K562 (cell line): ENCODE measurements around the gene CNTN5. TPM values are rescaled to one million over a fixed set of nuclear protein-coding genes. Genes with fewer than 3 reads are reported as not detected.

Experiments used
- ATAC-seq: fragments of 200-7000 bp; cut with Tn5 transposase; 3 replicates; pipeline ENCODE4 v1.9.1; 2020; ENCODE audit warnings: moderate library complexity
- BruUV-seq: library from RNA; stranded (reverse); fragments of 400-500 nt; replicated peaks from 2 replicates; lab custom pipeline; 2021; lab: Mats Ljungman, UMichigan
- CTCF ChIA-PET: fragments of 300-600 bp; formaldehyde crosslinking; extraction: SDS; loops from one replicate; lab custom pipeline; 2021; ENCODE audit warnings: low intra/inter-chr PET ratio; lab: Yijun Ruan, JAX
- POLR2A ChIA-PET: fragments of 300-600, 350-650 bp; sonication (Branson Sonifier 250); formaldehyde crosslinking; extraction: SDS; loops from one replicate; lab custom pipeline; 2021; ENCODE audit warnings: antibody characterized with exemption, inconsistent platforms; lab: Yijun Ruan, JAX
- DNase-seq, 4 experiments: peaks; one replicate each; pipeline versions ENCODE4 v3.0.0 to v3.0.0-alpha.2; 2011 to 2018; ENCODE audit warnings: low spot score in 3 of 4, mixed read lengths in 3 of 4; ENCODE audit errors: extremely low read depth in 1 of 4
- FAIRE-seq: peaks from 2 replicates; lab custom pipeline; 2011; peaks lifted over from hg19 to GRCh38; lab: Jason Lieb, UNC
- H2AFZ ChIP-seq: 2 replicates; pipeline ENCODE4 v1.6.0; 2011; ENCODE audit warnings: low read depth, low read length, control low read depth, inconsistent platforms
- H3K27ac ChIP-seq: fragments of 200-600 bp; 3 replicates; pipeline ENCODE4 v1.8.0; 2011; ENCODE audit warnings: low read depth, mild to moderate bottlenecking, control low read depth, inconsistent platforms, low read length, moderate library complexity, mixed read lengths; ENCODE audit errors: extremely low read depth
- H3K27me3 ChIP-seq, 2 experiments: fragments of 300-600 bp in 1 of 2; 2 replicates in 1 of 2; 3 replicates in 1 of 2; pipeline versions ENCODE4 v1.6.0 to v1.8.0; 2011; ENCODE audit warnings: inconsistent platforms in 2 of 2, low read length in 2 of 2, mild to moderate bottlenecking in 1 of 2, mixed read lengths in 1 of 2, moderate library complexity in 1 of 2; ENCODE audit not compliant: control insufficient read depth in 2 of 2, insufficient read depth in 2 of 2
- H3K36me3 ChIP-seq: fragments of 300-600 bp; 3 replicates; pipeline ENCODE4 v1.8.0; 2011; ENCODE audit warnings: mild to moderate bottlenecking, low read length, inconsistent platforms; ENCODE audit not compliant: control insufficient read depth, insufficient read depth
- H3K4me1 ChIP-seq, 2 experiments: fragments of 200-600 bp in 1 of 2; replicated peaks in 1 of 2; 2 replicates in 1 of 2; 3 replicates in 1 of 2; pipeline versions ENCODE4 v1.5.1 to v1.8.0; 2011; ENCODE audit warnings: inconsistent platforms in 2 of 2, low read length in 2 of 2, mild to moderate bottlenecking in 1 of 2, mixed read lengths in 1 of 2, moderate library complexity in 1 of 2; ENCODE audit not compliant: control insufficient read depth in 2 of 2, insufficient read depth in 2 of 2
- H3K4me2 ChIP-seq: 2 replicates; pipeline ENCODE4 v1.6.1; 2011; ENCODE audit warnings: low read length, control low read depth, inconsistent platforms, mixed read lengths; ENCODE audit not compliant: insufficient read depth
- H3K4me3 ChIP-seq: fragments of 200-600 bp; sonication (generic), shearing (Covaris generic); 2 replicates; pipeline ENCODE4 v1.5.1; 2016; ENCODE audit warnings: control low read depth, inconsistent platforms
- H3K79me2 ChIP-seq: fragments of 200-600 bp; 3 replicates; pipeline ENCODE4 v1.8.0; 2011; ENCODE audit warnings: low read length, inconsistent platforms; ENCODE audit not compliant: control insufficient read depth, insufficient read depth
- H3K9ac ChIP-seq, 2 experiments: 2 replicates each; pipeline versions ENCODE4 v1.6.0 to v1.6.1; 2011; ENCODE audit warnings: low read depth in 2 of 2, low read length in 2 of 2, control low read depth in 1 of 2, inconsistent platforms in 1 of 2, mild to moderate bottlenecking in 1 of 2, mixed read lengths in 1 of 2; ENCODE audit not compliant: insufficient read depth in 1 of 2
- H3K9me1 ChIP-seq: one replicate; pipeline ENCODE4 v1.6.0; 2011; ENCODE audit warnings: inconsistent platforms, mild to moderate bottlenecking, low read length, moderate library complexity; ENCODE audit not compliant: control insufficient read depth, insufficient read depth
- H3K9me3 ChIP-seq: replicated peaks from 2 replicates; pipeline ENCODE4 v1.5.1; 2011; ENCODE audit warnings: low read depth, low read length, inconsistent platforms; ENCODE audit not compliant: control insufficient read depth, insufficient read depth
- H4K20me1 ChIP-seq: replicated peaks from 2 replicates; pipeline ENCODE4 v1.6.1; 2011; ENCODE audit warnings: low read length, inconsistent platforms, mixed read lengths; ENCODE audit not compliant: control insufficient read depth, insufficient read depth
- ARNT ChIP-seq, 2 experiments: fragments of 450-650 bp; IDR thresholded peaks; 2 replicates each; pipeline ENCODE4 v1.6.1; 2016; ENCODE audit warnings: mild to moderate bottlenecking in 1 of 2
- GABPB1 ChIP-seq: sonication (generic); formaldehyde crosslinking; IDR thresholded peaks from 2 replicates; pipeline ENCODE4 v1.8.0; 2022; ENCODE audit warnings: mild to moderate bottlenecking, missing genetic modification reagents
- MAFK ChIP-seq: IDR thresholded peaks from 2 replicates; pipeline ENCODE4 v1.6.1; 2011; ENCODE audit warnings: low read length, improper control_type of control experiment
- POLR2A ChIP-seq: fragments of 450-650 bp; conservative IDR thresholded peaks from 2 replicates; pipeline ENCODE4 v1.6.1; 2016
- PTBP1 ChIP-seq: fragments of 200-400 bp; formaldehyde crosslinking; IDR thresholded peaks from 2 replicates; pipeline ENCODE4 v1.6.1; 2017; ENCODE audit warnings: low read depth, low read length
- RFX5 ChIP-seq: IDR thresholded peaks from 2 replicates; pipeline ENCODE4 v1.6.1; 2011; ENCODE audit warnings: low read depth, mild to moderate bottlenecking, improper control_type of control experiment, low read length
- SMAD2 ChIP-seq: fragments of 150-350 bp; IDR thresholded peaks from 2 replicates; pipeline ENCODE4 v1.6.1; 2014; ENCODE audit warnings: low read depth, mild to moderate bottlenecking, low read length
- U2AF2 ChIP-seq: fragments of 200-400 bp; formaldehyde crosslinking; optimal IDR thresholded peaks from 2 replicates; pipeline ENCODE3; 2017; ENCODE audit warnings: low read depth, mild to moderate bottlenecking, low read length
- ZNF77 ChIP-seq: fragments of 250-450 bp; sonication (Bioruptor Pico); IDR thresholded peaks from 2 replicates; pipeline ENCODE4 v1.5.0; 2020
- WGBS: fragments of 100-300 bp; shearing (Covaris generic); methylation state at CpG from one replicate; pipeline ENCODE4 v1.1.6; 2016; ENCODE audit warnings: low coverage, mixed read lengths; ENCODE audit not compliant: insufficient coverage; ENCODE audit errors: missing lambda C conversion rate; 5-methylcytosine and 5-hydroxymethylcytosine counted together
- in situ Hi-C: fragments of 300-500 bp; cut with MboI; formaldehyde crosslinking; loops from 4 replicates; pipeline ENCODE4 v1.15.0; 2018; ENCODE audit warnings: inconsistent platforms, mixed read lengths
- intact Hi-C: fragments of 100-400 bp; cut with micrococcal nuclease; formaldehyde crosslinking; loops from 2 replicates; pipeline ENCODE4 v1.14.2; 2022
- polyA plus RNA-seq, 8 experiments: library from polyadenylated mRNA; depleted of rRNA in 4 of 8; stranded (reverse) in 5 of 8; unstranded in 3 of 8; fragments of >200 nt; fragmentation: Nextera tagmentation in 2 of 8; fragmentation: Illumina TruSeq in 1 of 8; extraction: Ambion mirVana in 2 of 8; extraction: Trizol in 1 of 8; gene quantifications; 2 replicates each; pipeline versions ENCODE4 v1.2.1 to v1.2.3, GENCODE V29; 2011 to 2014; ENCODE audit warnings: inconsistent platforms in 1 of 8, missing spikeins in 1 of 8
- total RNA-seq, 7 experiments: library from RNA; depleted of rRNA in 6 of 7; stranded (reverse); fragments of >200 nt in 6 of 7; fragmentation: Illumina TruSeq in 2 of 7; extraction: Trizol in 2 of 7; gene quantifications; 2 replicates each; pipeline versions ENCODE4 v1.2.1 to v1.2.3, GENCODE V29; 2011 to 2021; ENCODE audit warnings: low replicate concordance in 1 of 7
- TF ChIP-seq, protein P1 (sequence below): fragments of 250-450 bp; sonication (Bioruptor Pico); IDR thresholded peaks from 2 replicates; pipeline ENCODE4 v1.4.0; 2020; ENCODE audit warnings: mild to moderate bottlenecking, moderate library complexity
- TF ChIP-seq, protein P2 (sequence below): fragments of 450-650 bp; IDR thresholded peaks from 2 replicates; pipeline ENCODE4 v1.6.1; 2016; ENCODE audit warnings: low read depth, mild to moderate bottlenecking, moderate library complexity
- TF ChIP-seq, protein P3 (sequence below): sonication (generic); formaldehyde crosslinking; IDR thresholded peaks from 2 replicates; pipeline ENCODE4 v1.5.0; 2020; ENCODE audit warnings: missing genetic modification reagents

The CNTN5 gene
- total and polyA plus RNA-seq, 9 of the 15 experiments (the other 6 are each of a cell fraction or from before 2014, with no cell fraction given): 0.03 TPM; not detected in 8

DNA sequence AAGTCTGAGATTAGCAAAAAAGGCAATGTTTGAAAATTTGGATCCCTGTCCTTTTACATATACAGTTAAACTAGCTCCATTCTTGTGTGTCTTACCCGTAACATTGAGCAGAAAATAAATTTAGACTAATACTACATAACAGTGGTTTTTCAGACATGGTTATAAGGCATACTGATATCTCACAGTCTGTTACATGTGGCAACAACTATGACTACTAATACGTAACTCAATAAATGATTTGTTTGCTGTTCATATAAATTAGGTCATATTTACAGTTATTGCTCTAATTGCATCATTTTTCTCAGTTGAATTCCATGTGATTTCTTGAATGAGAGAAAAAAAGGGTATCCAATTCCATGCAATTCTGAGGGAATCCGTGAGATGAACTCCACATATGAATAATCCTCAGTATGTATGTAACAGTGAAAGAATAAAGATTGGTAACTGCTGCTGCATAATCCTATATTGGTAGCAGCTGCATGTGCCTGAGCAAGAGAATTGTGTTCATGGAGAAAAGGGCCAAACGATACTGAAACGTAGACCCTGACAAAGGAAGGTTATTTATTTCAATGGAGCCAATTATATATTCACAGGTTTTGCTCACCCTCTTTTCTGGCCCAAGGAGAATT lies 1275.4 kb downstream of the CNTN5 start:
- H3K9me1 ChIP-seq: no peaks in the 10 kb centered on the region
- TF ChIP-seq MAFK: no peak
- no peak for TF ChIP-seq ZNF77 (CRISPR knock-in tag)
- TF ChIP-seq, protein P1, sequence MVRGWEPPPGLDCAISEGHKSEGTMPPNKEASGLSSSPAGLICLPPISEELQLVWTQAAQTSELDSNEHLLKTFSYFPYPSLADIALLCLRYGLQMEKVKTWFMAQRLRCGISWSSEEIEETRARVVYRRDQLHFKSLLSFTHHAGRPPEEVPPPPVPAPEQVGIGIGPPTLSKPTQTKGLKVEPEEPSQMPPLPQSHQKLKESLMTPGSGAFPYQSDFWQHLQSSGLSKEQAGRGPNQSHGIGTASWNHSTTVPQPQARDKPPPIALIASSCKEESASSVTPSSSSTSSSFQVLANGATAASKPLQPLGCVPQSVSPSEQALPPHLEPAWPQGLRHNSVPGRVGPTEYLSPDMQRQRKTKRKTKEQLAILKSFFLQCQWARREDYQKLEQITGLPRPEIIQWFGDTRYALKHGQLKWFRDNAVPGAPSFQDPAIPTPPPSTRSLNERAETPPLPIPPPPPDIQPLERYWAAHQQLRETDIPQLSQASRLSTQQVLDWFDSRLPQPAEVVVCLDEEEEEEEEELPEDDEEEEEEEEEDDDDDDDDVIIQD (CRISPR knock-in tag): no peak
- TF ChIP-seq, protein P2, sequence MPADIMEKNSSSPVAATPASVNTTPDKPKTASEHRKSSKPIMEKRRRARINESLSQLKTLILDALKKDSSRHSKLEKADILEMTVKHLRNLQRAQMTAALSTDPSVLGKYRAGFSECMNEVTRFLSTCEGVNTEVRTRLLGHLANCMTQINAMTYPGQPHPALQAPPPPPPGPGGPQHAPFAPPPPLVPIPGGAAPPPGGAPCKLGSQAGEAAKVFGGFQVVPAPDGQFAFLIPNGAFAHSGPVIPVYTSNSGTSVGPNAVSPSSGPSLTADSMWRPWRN: no peak
- no peak for TF ChIP-seq RFX5
- TF ChIP-seq GABPB1 (CRISPR knock-in tag): no peak
- no peak for TF ChIP-seq SMAD2
- TF ChIP-seq, protein P3, sequence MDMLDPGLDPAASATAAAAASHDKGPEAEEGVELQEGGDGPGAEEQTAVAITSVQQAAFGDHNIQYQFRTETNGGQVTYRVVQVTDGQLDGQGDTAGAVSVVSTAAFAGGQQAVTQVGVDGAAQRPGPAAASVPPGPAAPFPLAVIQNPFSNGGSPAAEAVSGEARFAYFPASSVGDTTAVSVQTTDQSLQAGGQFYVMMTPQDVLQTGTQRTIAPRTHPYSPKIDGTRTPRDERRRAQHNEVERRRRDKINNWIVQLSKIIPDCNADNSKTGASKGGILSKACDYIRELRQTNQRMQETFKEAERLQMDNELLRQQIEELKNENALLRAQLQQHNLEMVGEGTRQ (CRISPR knock-in tag): no peak
- no peak for TF ChIP-seq U2AF2
- TF ChIP-seq PTBP1: no peak
- TF ChIP-seq POLR2A: no peak
- no peak for TF ChIP-seq ARNT (IDR thresholded peaks at IDR 0.05)
- no peak overlapping the region for H3K27ac ChIP-seq
- no peaks in the 10 kb centered on the region for H3K9me3 ChIP-seq
- DNase-seq (no peak), ATAC-seq (no peak), FAIRE-seq (no peak)
- no peaks in the 10 kb centered on the region for H4K20me1 ChIP-seq
- BruUV-seq: no TSS peak
- in situ Hi-C loops (no loop called here), intact Hi-C loops (no loop called here)
- H3K36me3 ChIP-seq: no peaks in the 10 kb centered on the region
- no peak overlapping the region for H3K4me2 ChIP-seq
- H3K79me2 ChIP-seq: no peaks in the 10 kb centered on the region
- no peak overlapping the region for H3K4me3 ChIP-seq
- 1% methylated on average over 5 of the region's 5 CpGs for WGBS
- no peaks in the 10 kb centered on the region for H3K27me3 ChIP-seq
- ChIA-PET POLR2A (no interaction called here), CTCF (interaction anchor here (0.6 kb wide), 1 partner anchor 1523 kb away, joined by 5 read pairs; no protein-coding TSS in a partner anchor)
- H2AFZ ChIP-seq: no peak overlapping the region
- H3K4me1 ChIP-seq: no peaks in the 10 kb centered on the region
- no peak overlapping the region for H3K9ac ChIP-seq
